Measurements from ENCODE around the gene APOBEC3B. TPM values are rescaled to one million over a fixed set of nuclear protein-coding genes. Genes with fewer than 3 reads are reported as not detected.

The APOBEC3B gene
- polyA plus RNA-seq, 1 donor from 2014 or later = not detected

DNA sequence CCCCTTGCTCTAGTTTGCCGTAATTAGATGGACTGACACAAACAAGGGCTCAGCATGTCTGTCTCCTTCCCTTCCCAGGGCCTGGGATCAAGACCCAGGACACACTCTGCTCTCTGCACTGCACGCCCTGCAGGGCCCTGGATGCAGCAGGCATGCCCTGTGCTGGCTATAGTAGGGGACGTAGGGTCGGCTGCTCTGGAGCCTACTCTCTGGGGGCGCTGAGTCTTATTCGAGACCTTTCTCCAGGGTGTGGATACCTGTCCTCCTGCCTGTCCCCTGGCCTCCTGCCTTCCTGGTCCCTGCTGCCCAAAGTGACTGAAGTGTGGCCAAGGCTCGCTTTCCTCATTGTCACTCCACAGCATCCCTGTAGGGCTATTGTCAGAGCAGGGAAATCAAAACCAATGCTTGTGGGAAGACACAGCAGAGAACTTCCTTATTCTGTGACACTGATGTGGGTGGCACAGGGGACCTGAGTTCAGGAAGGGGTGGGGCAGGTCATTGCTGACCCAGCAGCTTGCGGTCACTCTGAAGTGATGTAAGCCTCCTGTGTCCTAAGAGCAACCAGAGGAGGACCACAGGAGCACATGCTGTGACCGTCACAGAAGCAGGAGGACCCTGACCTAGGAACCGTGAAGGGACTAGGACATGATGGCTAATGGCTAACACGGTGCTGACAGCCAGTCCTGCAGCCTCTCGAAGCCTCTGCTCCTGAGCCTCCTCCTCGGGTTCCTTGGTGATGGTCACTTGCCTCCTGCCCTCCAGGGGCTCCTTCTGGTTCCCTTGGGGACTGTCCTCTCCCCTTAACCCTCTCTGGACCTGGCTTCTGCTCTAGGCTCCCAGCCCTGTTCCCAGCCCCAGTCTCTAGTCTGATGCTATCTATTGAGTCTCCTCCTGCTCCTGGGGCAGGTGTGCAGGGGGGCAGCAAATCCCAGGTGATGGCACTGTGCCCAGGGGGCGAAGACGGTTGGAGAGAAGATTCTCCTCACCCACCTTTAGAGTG, 14.4 kb upstream of the APOBEC3B start:
- TF ChIP-seq, protein P1, sequence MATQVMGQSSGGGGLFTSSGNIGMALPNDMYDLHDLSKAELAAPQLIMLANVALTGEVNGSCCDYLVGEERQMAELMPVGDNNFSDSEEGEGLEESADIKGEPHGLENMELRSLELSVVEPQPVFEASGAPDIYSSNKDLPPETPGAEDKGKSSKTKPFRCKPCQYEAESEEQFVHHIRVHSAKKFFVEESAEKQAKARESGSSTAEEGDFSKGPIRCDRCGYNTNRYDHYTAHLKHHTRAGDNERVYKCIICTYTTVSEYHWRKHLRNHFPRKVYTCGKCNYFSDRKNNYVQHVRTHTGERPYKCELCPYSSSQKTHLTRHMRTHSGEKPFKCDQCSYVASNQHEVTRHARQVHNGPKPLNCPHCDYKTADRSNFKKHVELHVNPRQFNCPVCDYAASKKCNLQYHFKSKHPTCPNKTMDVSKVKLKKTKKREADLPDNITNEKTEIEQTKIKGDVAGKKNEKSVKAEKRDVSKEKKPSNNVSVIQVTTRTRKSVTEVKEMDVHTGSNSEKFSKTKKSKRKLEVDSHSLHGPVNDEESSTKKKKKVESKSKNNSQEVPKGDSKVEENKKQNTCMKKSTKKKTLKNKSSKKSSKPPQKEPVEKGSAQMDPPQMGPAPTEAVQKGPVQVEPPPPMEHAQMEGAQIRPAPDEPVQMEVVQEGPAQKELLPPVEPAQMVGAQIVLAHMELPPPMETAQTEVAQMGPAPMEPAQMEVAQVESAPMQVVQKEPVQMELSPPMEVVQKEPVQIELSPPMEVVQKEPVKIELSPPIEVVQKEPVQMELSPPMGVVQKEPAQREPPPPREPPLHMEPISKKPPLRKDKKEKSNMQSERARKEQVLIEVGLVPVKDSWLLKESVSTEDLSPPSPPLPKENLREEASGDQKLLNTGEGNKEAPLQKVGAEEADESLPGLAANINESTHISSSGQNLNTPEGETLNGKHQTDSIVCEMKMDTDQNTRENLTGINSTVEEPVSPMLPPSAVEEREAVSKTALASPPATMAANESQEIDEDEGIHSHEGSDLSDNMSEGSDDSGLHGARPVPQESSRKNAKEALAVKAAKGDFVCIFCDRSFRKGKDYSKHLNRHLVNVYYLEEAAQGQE (IDR thresholded peaks at IDR 0.05; ENCODE audit: borderline replicate concordance) = no peak
- H3K79me2 ChIP-seq (replicated peaks; ENCODE audit: insufficient read depth, low read length) = no peaks in the 10 kb centered on the region
- H3K9me3 ChIP-seq (ENCODE audit: low read length) = no peaks in the 10 kb centered on the region
- H3K27ac ChIP-seq (ENCODE audit: low read length) = no peak overlapping the region
- no peak overlapping the region for H3K9ac ChIP-seq (ENCODE audit: low read length)
- H3K36me3 ChIP-seq (ENCODE audit: insufficient read depth, low read length) = no peaks in the 10 kb centered on the region
- H3F3A ChIP-seq (ENCODE audit: insufficient read depth, low read length, poor library complexity, severe bottlenecking) = no peaks in the 10 kb centered on the region
- no peak overlapping the region for H3K4me2 ChIP-seq (ENCODE audit: low read length)
- no peak overlapping the region for H3K4me3 ChIP-seq (ENCODE audit: low read length)
- no peak overlapping the region for H2AFZ ChIP-seq (ENCODE audit: low read depth, low read length)
- H3K9me2 ChIP-seq (ENCODE audit: insufficient read depth, low read length) = no peaks in the 10 kb centered on the region
- no peaks in the 10 kb centered on the region for H3K27me3 ChIP-seq (ENCODE audit: insufficient read depth, low read depth, low read length)
- H4K20me1 ChIP-seq (ENCODE audit: insufficient read depth) = no peaks in the 10 kb centered on the region

GRCh38 chr22:38968801-38969200, 13.3 kb upstream of the APOBEC3B start:
- H3F3A ChIP-seq (ENCODE audit: insufficient read depth, low read length, poor library complexity, severe bottlenecking) = no peaks in the 10 kb centered on the region
- H3K9me3 ChIP-seq (ENCODE audit: low read length) = no peaks in the 10 kb centered on the region
- no peak overlapping the region for H3K27ac ChIP-seq (ENCODE audit: low read length)
- no peaks in the 10 kb centered on the region for H3K27me3 ChIP-seq (ENCODE audit: insufficient read depth, low read depth, low read length)
- TF ChIP-seq MXI1 (conservative IDR thresholded peaks at IDR 0.05; ENCODE audit: poor library complexity, severe bottlenecking) (no peak), RAD21 (conservative IDR thresholded peaks at IDR 0.05) (no peak), SMC3 (conservative IDR thresholded peaks at IDR 0.05; ENCODE audit: poor library complexity) (no peak), EP300 (conservative IDR thresholded peaks at IDR 0.05; ENCODE audit: poor library complexity, severe bottlenecking) (no peak), TAF1 (IDR thresholded peaks at IDR 0.05; ENCODE audit: low read depth) (no peak), POLR2AphosphoS5 (IDR thresholded peaks at IDR 0.05) (no peak), EZH2 (IDR thresholded peaks at IDR 0.05; ENCODE audit: borderline replicate concordance, insufficient read depth, low read length, poor library complexity, severe bottlenecking) (no peak)
- TF ChIP-seq, protein P1 (IDR thresholded peaks at IDR 0.05; ENCODE audit: borderline replicate concordance) = no peak
- TF ChIP-seq, protein P2, sequence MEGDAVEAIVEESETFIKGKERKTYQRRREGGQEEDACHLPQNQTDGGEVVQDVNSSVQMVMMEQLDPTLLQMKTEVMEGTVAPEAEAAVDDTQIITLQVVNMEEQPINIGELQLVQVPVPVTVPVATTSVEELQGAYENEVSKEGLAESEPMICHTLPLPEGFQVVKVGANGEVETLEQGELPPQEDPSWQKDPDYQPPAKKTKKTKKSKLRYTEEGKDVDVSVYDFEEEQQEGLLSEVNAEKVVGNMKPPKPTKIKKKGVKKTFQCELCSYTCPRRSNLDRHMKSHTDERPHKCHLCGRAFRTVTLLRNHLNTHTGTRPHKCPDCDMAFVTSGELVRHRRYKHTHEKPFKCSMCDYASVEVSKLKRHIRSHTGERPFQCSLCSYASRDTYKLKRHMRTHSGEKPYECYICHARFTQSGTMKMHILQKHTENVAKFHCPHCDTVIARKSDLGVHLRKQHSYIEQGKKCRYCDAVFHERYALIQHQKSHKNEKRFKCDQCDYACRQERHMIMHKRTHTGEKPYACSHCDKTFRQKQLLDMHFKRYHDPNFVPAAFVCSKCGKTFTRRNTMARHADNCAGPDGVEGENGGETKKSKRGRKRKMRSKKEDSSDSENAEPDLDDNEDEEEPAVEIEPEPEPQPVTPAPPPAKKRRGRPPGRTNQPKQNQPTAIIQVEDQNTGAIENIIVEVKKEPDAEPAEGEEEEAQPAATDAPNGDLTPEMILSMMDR (IDR thresholded peaks at IDR 0.05; ENCODE audit: poor library complexity, severe bottlenecking) = no peak
- H3K9me2 ChIP-seq (ENCODE audit: insufficient read depth, low read length) = no peaks in the 10 kb centered on the region
- H2AFZ ChIP-seq (ENCODE audit: low read depth, low read length) = no peak overlapping the region
- H3K4me2 ChIP-seq (ENCODE audit: low read length) = no peak overlapping the region
- H4K20me1 ChIP-seq (ENCODE audit: insufficient read depth) = no peaks in the 10 kb centered on the region
- no peak overlapping the region for H3K9ac ChIP-seq (ENCODE audit: low read length)
- no peak overlapping the region for H3K4me3 ChIP-seq (ENCODE audit: low read length)
- no peaks in the 10 kb centered on the region for H3K36me3 ChIP-seq (ENCODE audit: insufficient read depth, low read length)
- H3K79me2 ChIP-seq (replicated peaks; ENCODE audit: insufficient read depth, low read length) = no peaks in the 10 kb centered on the region

Data from neural cell (in vitro differentiated cells).